Measurements from ENCODE around the gene METAP1D. TPM values are rescaled to one million over a fixed set of nuclear protein-coding genes. Genes with fewer than 3 reads are reported as not detected.
"Not testable (repeated sequence)": the region's sequence is repeated elsewhere in the genome, so short reads cannot be mapped to it uniquely, and the experiment has no call there.

Gene METAP1D
- polyA plus RNA-seq, 1 experiment, result 8.3 TPM

DNA sequence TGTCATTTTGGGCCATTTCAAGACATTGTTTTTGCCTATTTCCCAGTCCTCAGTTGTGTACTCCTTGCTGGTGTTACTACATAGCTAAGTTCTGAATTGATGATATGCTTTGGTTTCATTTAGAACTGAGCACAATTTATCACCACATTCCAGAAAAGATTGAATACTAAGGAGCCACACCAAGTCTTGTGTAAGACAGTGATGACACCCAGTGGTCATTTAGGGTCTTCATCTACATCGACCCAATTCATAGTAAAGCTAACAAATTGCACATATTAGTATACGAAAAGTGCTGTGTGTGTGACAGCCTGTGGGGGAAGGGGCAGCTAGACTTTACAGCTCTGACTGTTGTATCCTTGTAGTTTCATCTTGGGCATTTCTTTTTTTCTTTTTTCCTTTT lies 113.9 kb downstream of the METAP1D start:
- no peak for DNase-seq (ENCODE audit: low read depth, low spot score)
- no peak overlapping the region for H3K27ac ChIP-seq (ENCODE audit: low read depth, low read length)
- ChIA-PET CTCF (interaction anchor here (0.6 to 1.9 kb wide), 13 partner anchors 11 to 539 kb away, joined by 3 to 22 read pairs (median 7); partner anchors contain the start of gene DLX2), POLR2A (interaction anchor here (0.6 kb wide), 1 partner anchor 319 kb away, joined by 4 read pairs; no protein-coding TSS in a partner anchor)
- H3K4me3 ChIP-seq (ENCODE audit: low read depth, low read length), result no peak overlapping the region
- TF ChIP-seq, protein P1, sequence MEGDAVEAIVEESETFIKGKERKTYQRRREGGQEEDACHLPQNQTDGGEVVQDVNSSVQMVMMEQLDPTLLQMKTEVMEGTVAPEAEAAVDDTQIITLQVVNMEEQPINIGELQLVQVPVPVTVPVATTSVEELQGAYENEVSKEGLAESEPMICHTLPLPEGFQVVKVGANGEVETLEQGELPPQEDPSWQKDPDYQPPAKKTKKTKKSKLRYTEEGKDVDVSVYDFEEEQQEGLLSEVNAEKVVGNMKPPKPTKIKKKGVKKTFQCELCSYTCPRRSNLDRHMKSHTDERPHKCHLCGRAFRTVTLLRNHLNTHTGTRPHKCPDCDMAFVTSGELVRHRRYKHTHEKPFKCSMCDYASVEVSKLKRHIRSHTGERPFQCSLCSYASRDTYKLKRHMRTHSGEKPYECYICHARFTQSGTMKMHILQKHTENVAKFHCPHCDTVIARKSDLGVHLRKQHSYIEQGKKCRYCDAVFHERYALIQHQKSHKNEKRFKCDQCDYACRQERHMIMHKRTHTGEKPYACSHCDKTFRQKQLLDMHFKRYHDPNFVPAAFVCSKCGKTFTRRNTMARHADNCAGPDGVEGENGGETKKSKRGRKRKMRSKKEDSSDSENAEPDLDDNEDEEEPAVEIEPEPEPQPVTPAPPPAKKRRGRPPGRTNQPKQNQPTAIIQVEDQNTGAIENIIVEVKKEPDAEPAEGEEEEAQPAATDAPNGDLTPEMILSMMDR (IDR thresholded peaks at IDR 0.05; ENCODE audit: low read depth, low read length), result peak; percentile 39
- H3K9me3 ChIP-seq (ENCODE audit: control insufficient read depth, insufficient read depth, low read length), result no peaks in the 10 kb centered on the region
- no peaks in the 10 kb centered on the region for H3K27me3 ChIP-seq (ENCODE audit: control insufficient read depth, insufficient read depth, low read length)

- not testable (repeated sequence) for H3K4me3 ChIP-seq (ENCODE audit: low read depth, low read length); H3K9me3 ChIP-seq (ENCODE audit: control insufficient read depth, insufficient read depth, low read length); H3K27ac ChIP-seq (ENCODE audit: low read depth, low read length); H3K27me3 ChIP-seq (ENCODE audit: control insufficient read depth, insufficient read depth, low read length); DNase-seq (ENCODE audit: low read depth, low spot score)
- CTCF ChIA-PET, result interaction anchor here (0.6 to 2.2 kb wide), 14 partner anchors 8 to 540 kb away, joined by 3 to 22 read pairs (median 6); partner anchors contain the start of gene DLX2
- POLR2A ChIA-PET, result interaction anchor here (0.6 kb wide), 1 partner anchor 320 kb away, joined by 4 read pairs; no protein-coding TSS in a partner anchor
Measured at GRCh38 chr2:172114176-172114575, 114.4 kb downstream of the METAP1D start.

DNA sequence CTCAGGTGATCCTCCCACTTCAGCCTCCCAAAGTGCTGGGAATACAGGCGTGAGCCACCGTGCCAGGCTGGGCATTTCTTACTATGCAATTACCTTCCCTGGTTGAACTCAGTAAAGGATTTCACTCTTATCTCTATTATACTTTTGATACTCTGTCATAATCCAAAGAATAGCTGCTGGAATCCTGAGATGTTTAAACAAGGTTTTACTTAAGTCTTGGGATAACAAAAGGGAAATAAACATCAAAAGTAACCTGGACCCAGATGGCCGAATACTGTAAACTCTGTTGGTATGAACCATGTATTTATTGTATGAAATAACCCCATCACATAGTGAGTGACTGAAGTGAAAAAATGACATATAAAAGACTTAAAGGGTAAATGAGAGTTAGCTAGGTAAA lies 114.8 kb downstream of the METAP1D start:
- POLR2A ChIA-PET, result no interaction called here
- CTCF ChIA-PET, result interaction anchor here (0.6 to 2.2 kb wide), 8 partner anchors 8 to 402 kb away, joined by 3 to 13 read pairs (median 3); partner anchors contain the start of gene DLX2

GRCh38 chr2:172116107-172116506 lies 116.4 kb downstream of the METAP1D start:
- Histone ChIP-seq H3K9me3 (ENCODE audit: control insufficient read depth, insufficient read depth, low read length) (no peaks in the 10 kb centered on the region), H3K4me3 (ENCODE audit: low read depth, low read length) (no peak overlapping the region), H3K27me3 (ENCODE audit: control insufficient read depth, insufficient read depth, low read length) (no peaks in the 10 kb centered on the region), H3K27ac (ENCODE audit: low read depth, low read length) (no peak overlapping the region)
- ChIA-PET POLR2A (no interaction called here), CTCF (interaction anchor here (1.0 to 2.2 kb wide), 2 partner anchors 10 to 11 kb away, joined by 3 to 13 read pairs; no protein-coding TSS in a partner anchor)
- no peak for DNase-seq (ENCODE audit: low read depth, low spot score)
- TF ChIP-seq, protein P1 (IDR thresholded peaks at IDR 0.05; ENCODE audit: low read depth, low read length), result no peak

More for the DNA sequence above, 114.8 kb downstream of the METAP1D start:
- Histone ChIP-seq H3K4me3 (ENCODE audit: low read depth, low read length) (no peak overlapping the region), H3K27ac (ENCODE audit: low read depth, low read length) (no peak overlapping the region), H3K27me3 (ENCODE audit: control insufficient read depth, insufficient read depth, low read length) (no peaks in the 10 kb centered on the region), H3K9me3 (ENCODE audit: control insufficient read depth, insufficient read depth, low read length) (no peaks in the 10 kb centered on the region)
- no peak for DNase-seq (ENCODE audit: low read depth, low spot score)
- TF ChIP-seq, protein P1 (IDR thresholded peaks at IDR 0.05; ENCODE audit: low read depth, low read length), result no peak

GRCh38 chr2:172119089-172119488 lies 119.3 kb downstream of the METAP1D start:
- Histone ChIP-seq H3K9me3 (ENCODE audit: control insufficient read depth, insufficient read depth, low read length) (no peaks in the 10 kb centered on the region), H3K27ac (ENCODE audit: low read depth, low read length) (no peak overlapping the region), H3K4me3 (ENCODE audit: low read depth, low read length) (no peak overlapping the region), H3K27me3 (ENCODE audit: control insufficient read depth, insufficient read depth, low read length) (no peaks in the 10 kb centered on the region)
- ChIA-PET POLR2A (no interaction called here), CTCF (interaction anchor here (1.3 to 1.9 kb wide), 2 partner anchors 8 to 342 kb away, joined by 3 to 5 read pairs; no protein-coding TSS in a partner anchor)
- no peak for DNase-seq (ENCODE audit: low read depth, low spot score)
- TF ChIP-seq, protein P1 (IDR thresholded peaks at IDR 0.05; ENCODE audit: low read depth, low read length), result no peak
